ENCODE data around the gene TMEM116.

TMEM116 gene

DNA sequence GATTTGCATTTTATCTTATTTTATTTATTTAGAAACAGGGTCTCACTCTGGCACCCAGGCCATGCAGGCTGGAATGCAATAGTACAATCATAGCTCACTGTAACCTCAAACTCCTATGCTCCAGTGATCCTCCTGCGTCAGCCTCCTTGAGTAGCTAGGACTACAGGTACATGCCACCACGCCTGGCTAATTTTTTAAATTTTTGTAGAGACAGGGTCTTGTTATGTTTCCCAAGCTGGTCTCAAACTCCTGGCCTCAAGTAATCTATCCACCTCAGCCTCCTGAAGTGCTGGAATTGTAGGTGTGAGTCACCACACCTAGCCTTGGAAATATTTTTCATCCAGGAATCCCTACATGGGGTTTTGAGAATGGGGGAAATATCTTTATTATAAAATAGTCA lies 86.3 kb downstream of the TMEM116 start:
- no peaks in the 10 kb centered on the region for H3K27me3 ChIP-seq (ENCODE audit: low read depth, low read length)
- H4K20me1 ChIP-seq (ENCODE audit: insufficient read depth, low read length): no peaks in the 10 kb centered on the region
- H3K4me2 ChIP-seq (ENCODE audit: low read length): no peak overlapping the region
- H2AFZ ChIP-seq (ENCODE audit: low read depth, low read length): no peak overlapping the region
- H3K9ac ChIP-seq (ENCODE audit: low read length): no peak overlapping the region
- no peaks in the 10 kb centered on the region for H3K4me1 ChIP-seq (ENCODE audit: low read length)
- no peaks in the 10 kb centered on the region for H3K9me3 ChIP-seq (ENCODE audit: insufficient read depth, low read length)
- no peak overlapping the region for H3K27ac ChIP-seq (ENCODE audit: low read length)
- TF ChIP-seq EZH2phosphoT487 (IDR thresholded peaks at IDR 0.05; ENCODE audit: low read depth): no peak
- TF ChIP-seq, protein P1, sequence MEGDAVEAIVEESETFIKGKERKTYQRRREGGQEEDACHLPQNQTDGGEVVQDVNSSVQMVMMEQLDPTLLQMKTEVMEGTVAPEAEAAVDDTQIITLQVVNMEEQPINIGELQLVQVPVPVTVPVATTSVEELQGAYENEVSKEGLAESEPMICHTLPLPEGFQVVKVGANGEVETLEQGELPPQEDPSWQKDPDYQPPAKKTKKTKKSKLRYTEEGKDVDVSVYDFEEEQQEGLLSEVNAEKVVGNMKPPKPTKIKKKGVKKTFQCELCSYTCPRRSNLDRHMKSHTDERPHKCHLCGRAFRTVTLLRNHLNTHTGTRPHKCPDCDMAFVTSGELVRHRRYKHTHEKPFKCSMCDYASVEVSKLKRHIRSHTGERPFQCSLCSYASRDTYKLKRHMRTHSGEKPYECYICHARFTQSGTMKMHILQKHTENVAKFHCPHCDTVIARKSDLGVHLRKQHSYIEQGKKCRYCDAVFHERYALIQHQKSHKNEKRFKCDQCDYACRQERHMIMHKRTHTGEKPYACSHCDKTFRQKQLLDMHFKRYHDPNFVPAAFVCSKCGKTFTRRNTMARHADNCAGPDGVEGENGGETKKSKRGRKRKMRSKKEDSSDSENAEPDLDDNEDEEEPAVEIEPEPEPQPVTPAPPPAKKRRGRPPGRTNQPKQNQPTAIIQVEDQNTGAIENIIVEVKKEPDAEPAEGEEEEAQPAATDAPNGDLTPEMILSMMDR (IDR thresholded peaks at IDR 0.05; ENCODE audit: low read depth, low read length): no peak
- H3K36me3 ChIP-seq (replicated peaks; ENCODE audit: low read depth, low read length): no peaks in the 10 kb centered on the region
- H3K4me3 ChIP-seq (ENCODE audit: low read length): no peak overlapping the region
- no peaks in the 10 kb centered on the region for H3K79me2 ChIP-seq (ENCODE audit: low read length)

DNA sequence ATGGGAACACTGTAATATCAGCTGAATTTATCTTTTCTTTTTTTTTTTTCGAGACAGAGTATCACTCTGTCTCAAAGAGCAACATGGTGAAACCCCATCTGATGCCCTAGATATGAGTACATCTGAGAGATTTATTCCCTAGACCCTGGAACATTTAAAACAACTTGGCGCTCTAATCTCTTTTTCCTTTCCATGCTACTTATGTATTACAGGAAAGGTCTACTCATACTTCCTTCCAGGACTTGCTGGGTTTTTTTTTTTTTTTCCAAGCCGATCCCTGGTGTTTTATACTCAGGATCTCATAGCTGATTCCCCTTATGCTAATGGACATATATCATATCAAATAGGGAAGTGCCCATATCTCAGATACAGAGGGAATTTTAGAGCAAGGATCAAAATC lies 87.8 kb downstream of the TMEM116 start:
- no peaks in the 10 kb centered on the region for H3K36me3 ChIP-seq (replicated peaks; ENCODE audit: low read depth, low read length)
- H3K4me3 ChIP-seq (ENCODE audit: low read length): no peak overlapping the region
- no peaks in the 10 kb centered on the region for H4K20me1 ChIP-seq (ENCODE audit: insufficient read depth, low read length)
- H3K27me3 ChIP-seq (ENCODE audit: low read depth, low read length): no peaks in the 10 kb centered on the region
- H3K27ac ChIP-seq (ENCODE audit: low read length): no peak overlapping the region
- H3K4me2 ChIP-seq (ENCODE audit: low read length): no peak overlapping the region
- no peaks in the 10 kb centered on the region for H3K79me2 ChIP-seq (ENCODE audit: low read length)
- H3K4me1 ChIP-seq (ENCODE audit: low read length): no peaks in the 10 kb centered on the region
- H3K9me3 ChIP-seq (ENCODE audit: insufficient read depth, low read length): no peaks in the 10 kb centered on the region
- no peak overlapping the region for H2AFZ ChIP-seq (ENCODE audit: low read depth, low read length)
- no peak for TF ChIP-seq EZH2phosphoT487 (IDR thresholded peaks at IDR 0.05; ENCODE audit: low read depth)
- TF ChIP-seq, protein P1 (IDR thresholded peaks at IDR 0.05; ENCODE audit: low read depth, low read length): no peak
- no peak overlapping the region for H3K9ac ChIP-seq (ENCODE audit: low read length)

DNA sequence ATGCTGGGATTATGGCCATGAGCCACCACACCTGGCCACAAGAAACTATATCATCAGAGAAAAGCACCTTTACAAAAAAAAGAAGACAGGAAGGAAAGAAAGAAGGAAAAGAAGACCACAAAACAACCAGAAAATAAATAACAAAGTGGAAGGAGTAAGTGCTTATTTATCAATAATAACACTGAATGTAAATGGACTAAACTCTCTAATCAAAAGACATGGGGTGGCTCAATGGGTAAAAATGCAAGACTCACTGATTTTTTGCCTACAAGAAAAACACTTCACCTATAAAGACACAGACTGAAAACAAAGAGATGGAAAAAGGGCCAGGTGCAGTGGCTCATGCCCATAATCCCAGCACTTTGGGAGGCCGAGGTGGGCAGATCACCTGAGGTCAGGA lies 105.2 kb downstream of the TMEM116 start:
- Histone ChIP-seq H3K27ac (ENCODE audit: low read length) (no peak overlapping the region), H2AFZ (ENCODE audit: low read depth, low read length) (no peak overlapping the region), H3K9ac (ENCODE audit: low read length) (no peak overlapping the region), H3K79me2 (ENCODE audit: low read length) (no peaks in the 10 kb centered on the region), H3K4me2 (ENCODE audit: low read length) (no peak overlapping the region), H3K4me1 (ENCODE audit: low read length) (peaks cover 5% of the 10 kb centered on the region; the same call in 1 of the 2 replicates), H4K20me1 (ENCODE audit: insufficient read depth, low read length) (no peaks in the 10 kb centered on the region), H3K27me3 (ENCODE audit: low read depth, low read length) (no peaks in the 10 kb centered on the region), H3K4me3 (ENCODE audit: low read length) (no peak overlapping the region), H3K9me3 (ENCODE audit: insufficient read depth, low read length) (0 out of 2 replicates have a peak, but pooled peaks cover 2% of the 10 kb centered on the region), H3K36me3 (replicated peaks; ENCODE audit: low read depth, low read length) (peaks cover 27% of the 10 kb centered on the region)
- TF ChIP-seq, protein P1 (IDR thresholded peaks at IDR 0.05; ENCODE audit: low read depth, low read length): no peak
- no peak for TF ChIP-seq EZH2phosphoT487 (IDR thresholded peaks at IDR 0.05; ENCODE audit: low read depth)

DNA sequence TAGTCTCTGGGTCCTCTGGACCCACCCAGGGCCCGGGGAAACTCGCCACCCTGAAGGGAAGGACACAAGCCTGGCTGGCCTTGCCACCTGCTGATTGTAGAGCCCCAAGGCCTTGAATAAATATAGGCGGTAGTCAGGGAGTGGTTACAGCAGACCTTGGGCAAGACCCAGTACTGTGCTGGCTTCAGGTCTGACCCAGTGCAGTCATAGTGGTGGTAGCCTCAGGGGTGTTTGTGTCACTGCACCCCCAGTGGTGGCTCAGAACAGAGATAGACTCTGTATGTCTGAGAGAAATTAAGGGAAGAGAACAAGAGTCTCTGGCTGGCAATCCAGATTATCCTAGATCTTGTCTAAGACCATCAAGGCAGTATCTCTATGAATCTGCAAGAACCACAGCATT lies 107.5 kb downstream of the TMEM116 start:
- no peak overlapping the region for H2AFZ ChIP-seq (ENCODE audit: low read depth, low read length)
- 0 out of 2 replicates have a peak, but pooled peaks cover 2% of the 10 kb centered on the region for H3K9me3 ChIP-seq (ENCODE audit: insufficient read depth, low read length)
- no peaks in the 10 kb centered on the region for H3K27me3 ChIP-seq (ENCODE audit: low read depth, low read length)
- no peak overlapping the region for H3K27ac ChIP-seq (ENCODE audit: low read length)
- H3K4me2 ChIP-seq (ENCODE audit: low read length): no peak overlapping the region
- peaks cover 30% of the 10 kb centered on the region for H3K36me3 ChIP-seq (replicated peaks; ENCODE audit: low read depth, low read length)
- TF ChIP-seq EZH2phosphoT487 (IDR thresholded peaks at IDR 0.05; ENCODE audit: low read depth): no peak
- TF ChIP-seq, protein P1 (IDR thresholded peaks at IDR 0.05; ENCODE audit: low read depth, low read length): no peak
- H3K79me2 ChIP-seq (ENCODE audit: low read length): no peaks in the 10 kb centered on the region
- no peak overlapping the region for H3K9ac ChIP-seq (ENCODE audit: low read length)
- H3K4me1 ChIP-seq (ENCODE audit: low read length): peaks cover 1% of the 10 kb centered on the region; the same call in 1 of the 2 replicates
- no peak overlapping the region for H3K4me3 ChIP-seq (ENCODE audit: low read length)
- H4K20me1 ChIP-seq (ENCODE audit: insufficient read depth, low read length): no peaks in the 10 kb centered on the region

Measured in OCI-LY3 (cell line).